Measurements from ENCODE around the gene RHBDL1. TPM values are rescaled to one million over a fixed set of nuclear protein-coding genes. Genes with fewer than 3 reads are reported as not detected.

Gene RHBDL1
- total and polyA plus RNA-seq, 9 of the 15 experiments (the other 6 are each of a cell fraction or from before 2014, with no cell fraction given) = 0.03 to 5.6 (median 1.3) TPM; not detected in 1

DNA sequence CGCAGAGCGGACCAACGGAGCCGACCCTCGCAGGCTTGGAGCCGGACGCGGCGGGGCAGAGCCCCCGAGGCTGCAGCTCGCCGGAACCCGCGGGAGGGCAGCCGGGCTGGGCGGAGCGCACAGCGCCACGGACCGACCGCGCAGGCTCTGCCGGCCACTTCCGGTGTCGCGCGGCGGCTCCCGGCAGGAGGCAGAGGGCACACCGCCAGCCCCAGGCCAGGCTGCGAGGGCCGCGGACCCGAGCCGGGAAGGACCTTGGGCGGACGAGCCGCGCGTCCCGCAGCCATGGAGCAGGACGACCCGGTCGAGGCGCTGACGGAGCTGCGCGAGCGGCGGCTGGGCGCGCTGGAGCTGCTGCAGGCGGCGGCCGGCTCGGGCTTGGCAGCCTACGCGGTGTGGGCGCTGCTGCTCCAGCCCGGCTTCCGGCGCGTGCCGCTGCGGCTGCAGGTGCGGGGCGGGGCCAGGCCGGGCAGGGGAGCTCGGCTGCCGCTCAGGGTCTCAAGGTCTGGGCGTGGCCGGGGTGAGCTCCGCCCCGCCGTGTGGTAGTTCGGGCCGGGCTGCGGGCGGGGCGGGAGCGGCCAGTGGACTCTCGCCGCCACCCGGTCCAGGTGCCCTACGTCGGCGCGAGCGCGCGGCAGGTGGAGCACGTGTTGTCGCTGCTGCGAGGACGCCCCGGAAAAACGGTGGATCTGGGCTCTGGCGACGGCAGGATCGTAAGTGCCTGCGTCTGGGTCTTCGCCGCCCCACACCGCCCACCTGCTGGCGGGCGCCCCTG, 45.7 kb downstream of the RHBDL1 start, which contains the start of gene ANTKMT (continued):
- TF ChIP-seq HNRNPK (IDR thresholded peaks at IDR 0.05; ENCODE audit: low read depth, low read length, poor library complexity, severe bottlenecking) = no peak
- TF ChIP-seq, protein P1, sequence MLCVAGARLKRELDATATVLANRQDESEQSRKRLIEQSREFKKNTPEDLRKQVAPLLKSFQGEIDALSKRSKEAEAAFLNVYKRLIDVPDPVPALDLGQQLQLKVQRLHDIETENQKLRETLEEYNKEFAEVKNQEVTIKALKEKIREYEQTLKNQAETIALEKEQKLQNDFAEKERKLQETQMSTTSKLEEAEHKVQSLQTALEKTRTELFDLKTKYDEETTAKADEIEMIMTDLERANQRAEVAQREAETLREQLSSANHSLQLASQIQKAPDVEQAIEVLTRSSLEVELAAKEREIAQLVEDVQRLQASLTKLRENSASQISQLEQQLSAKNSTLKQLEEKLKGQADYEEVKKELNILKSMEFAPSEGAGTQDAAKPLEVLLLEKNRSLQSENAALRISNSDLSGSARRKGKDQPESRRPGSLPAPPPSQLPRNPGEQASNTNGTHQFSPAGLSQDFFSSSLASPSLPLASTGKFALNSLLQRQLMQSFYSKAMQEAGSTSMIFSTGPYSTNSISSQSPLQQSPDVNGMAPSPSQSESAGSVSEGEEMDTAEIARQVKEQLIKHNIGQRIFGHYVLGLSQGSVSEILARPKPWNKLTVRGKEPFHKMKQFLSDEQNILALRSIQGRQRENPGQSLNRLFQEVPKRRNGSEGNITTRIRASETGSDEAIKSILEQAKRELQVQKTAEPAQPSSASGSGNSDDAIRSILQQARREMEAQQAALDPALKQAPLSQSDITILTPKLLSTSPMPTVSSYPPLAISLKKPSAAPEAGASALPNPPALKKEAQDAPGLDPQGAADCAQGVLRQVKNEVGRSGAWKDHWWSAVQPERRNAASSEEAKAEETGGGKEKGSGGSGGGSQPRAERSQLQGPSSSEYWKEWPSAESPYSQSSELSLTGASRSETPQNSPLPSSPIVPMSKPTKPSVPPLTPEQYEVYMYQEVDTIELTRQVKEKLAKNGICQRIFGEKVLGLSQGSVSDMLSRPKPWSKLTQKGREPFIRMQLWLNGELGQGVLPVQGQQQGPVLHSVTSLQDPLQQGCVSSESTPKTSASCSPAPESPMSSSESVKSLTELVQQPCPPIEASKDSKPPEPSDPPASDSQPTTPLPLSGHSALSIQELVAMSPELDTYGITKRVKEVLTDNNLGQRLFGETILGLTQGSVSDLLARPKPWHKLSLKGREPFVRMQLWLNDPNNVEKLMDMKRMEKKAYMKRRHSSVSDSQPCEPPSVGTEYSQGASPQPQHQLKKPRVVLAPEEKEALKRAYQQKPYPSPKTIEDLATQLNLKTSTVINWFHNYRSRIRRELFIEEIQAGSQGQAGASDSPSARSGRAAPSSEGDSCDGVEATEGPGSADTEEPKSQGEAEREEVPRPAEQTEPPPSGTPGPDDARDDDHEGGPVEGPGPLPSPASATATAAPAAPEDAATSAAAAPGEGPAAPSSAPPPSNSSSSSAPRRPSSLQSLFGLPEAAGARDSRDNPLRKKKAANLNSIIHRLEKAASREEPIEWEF (CRISPR knock-in tag; IDR thresholded peaks at IDR 0.05) = no peak
- TF ChIP-seq, protein P2, sequence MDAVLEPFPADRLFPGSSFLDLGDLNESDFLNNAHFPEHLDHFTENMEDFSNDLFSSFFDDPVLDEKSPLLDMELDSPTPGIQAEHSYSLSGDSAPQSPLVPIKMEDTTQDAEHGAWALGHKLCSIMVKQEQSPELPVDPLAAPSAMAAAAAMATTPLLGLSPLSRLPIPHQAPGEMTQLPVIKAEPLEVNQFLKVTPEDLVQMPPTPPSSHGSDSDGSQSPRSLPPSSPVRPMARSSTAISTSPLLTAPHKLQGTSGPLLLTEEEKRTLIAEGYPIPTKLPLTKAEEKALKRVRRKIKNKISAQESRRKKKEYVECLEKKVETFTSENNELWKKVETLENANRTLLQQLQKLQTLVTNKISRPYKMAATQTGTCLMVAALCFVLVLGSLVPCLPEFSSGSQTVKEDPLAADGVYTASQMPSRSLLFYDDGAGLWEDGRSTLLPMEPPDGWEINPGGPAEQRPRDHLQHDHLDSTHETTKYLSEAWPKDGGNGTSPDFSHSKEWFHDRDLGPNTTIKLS (IDR thresholded peaks at IDR 0.05; ENCODE audit: borderline replicate concordance, low read depth) = peak; percentile 84
- TF ChIP-seq GABPA (tag; conservative IDR thresholded peaks at IDR 0.05; ENCODE audit: low read depth) = peak; percentile 99
- TF ChIP-seq WHSC1 (IDR thresholded peaks at IDR 0.05; ENCODE audit: low read length) = no peak
- TF ChIP-seq, protein P3, sequence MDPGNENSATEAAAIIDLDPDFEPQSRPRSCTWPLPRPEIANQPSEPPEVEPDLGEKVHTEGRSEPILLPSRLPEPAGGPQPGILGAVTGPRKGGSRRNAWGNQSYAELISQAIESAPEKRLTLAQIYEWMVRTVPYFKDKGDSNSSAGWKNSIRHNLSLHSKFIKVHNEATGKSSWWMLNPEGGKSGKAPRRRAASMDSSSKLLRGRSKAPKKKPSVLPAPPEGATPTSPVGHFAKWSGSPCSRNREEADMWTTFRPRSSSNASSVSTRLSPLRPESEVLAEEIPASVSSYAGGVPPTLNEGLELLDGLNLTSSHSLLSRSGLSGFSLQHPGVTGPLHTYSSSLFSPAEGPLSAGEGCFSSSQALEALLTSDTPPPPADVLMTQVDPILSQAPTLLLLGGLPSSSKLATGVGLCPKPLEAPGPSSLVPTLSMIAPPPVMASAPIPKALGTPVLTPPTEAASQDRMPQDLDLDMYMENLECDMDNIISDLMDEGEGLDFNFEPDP (CRISPR knock-in tag; IDR thresholded peaks at IDR 0.05) = no peak
- TF ChIP-seq, protein P4, sequence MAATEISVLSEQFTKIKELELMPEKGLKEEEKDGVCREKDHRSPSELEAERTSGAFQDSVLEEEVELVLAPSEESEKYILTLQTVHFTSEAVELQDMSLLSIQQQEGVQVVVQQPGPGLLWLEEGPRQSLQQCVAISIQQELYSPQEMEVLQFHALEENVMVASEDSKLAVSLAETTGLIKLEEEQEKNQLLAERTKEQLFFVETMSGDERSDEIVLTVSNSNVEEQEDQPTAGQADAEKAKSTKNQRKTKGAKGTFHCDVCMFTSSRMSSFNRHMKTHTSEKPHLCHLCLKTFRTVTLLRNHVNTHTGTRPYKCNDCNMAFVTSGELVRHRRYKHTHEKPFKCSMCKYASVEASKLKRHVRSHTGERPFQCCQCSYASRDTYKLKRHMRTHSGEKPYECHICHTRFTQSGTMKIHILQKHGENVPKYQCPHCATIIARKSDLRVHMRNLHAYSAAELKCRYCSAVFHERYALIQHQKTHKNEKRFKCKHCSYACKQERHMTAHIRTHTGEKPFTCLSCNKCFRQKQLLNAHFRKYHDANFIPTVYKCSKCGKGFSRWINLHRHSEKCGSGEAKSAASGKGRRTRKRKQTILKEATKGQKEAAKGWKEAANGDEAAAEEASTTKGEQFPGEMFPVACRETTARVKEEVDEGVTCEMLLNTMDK (IDR thresholded peaks at IDR 0.05; ENCODE audit: borderline replicate concordance, insufficient read depth, low read depth, low read length, poor library complexity, severe bottlenecking) = peak; percentile 69
- no peak for TF ChIP-seq POU5F1 (IDR thresholded peaks at IDR 0.05; ENCODE audit: borderline replicate concordance, low read depth, low read length, partially characterized antibody)
- TF ChIP-seq ZC3H11A (IDR thresholded peaks at IDR 0.05; ENCODE audit: low read depth, low read length) = no peak
- TF ChIP-seq RBM34 (IDR thresholded peaks at IDR 0.05; ENCODE audit: borderline replicate concordance, insufficient read depth, low read length) = no peak
- no peak for TF ChIP-seq BRD4 (IDR thresholded peaks at IDR 0.05)
- TF ChIP-seq RB1 (IDR thresholded peaks at IDR 0.05; ENCODE audit: low read depth) = peak; percentile 85
- 0 out of 4 replicates have a peak, but pooled peaks of 1 of the 2 experiments have one; percentile 15 for TF ChIP-seq KDM4B (IDR thresholded peaks at IDR 0.05; ENCODE audit: borderline replicate concordance in 2 of 2, low read depth in 1 of 2)
- no peak for TF ChIP-seq BMI1 (IDR thresholded peaks at IDR 0.05; ENCODE audit: low read length)
- no peak for TF ChIP-seq TCF7 (IDR thresholded peaks at IDR 0.05; ENCODE audit: borderline replicate concordance)
- no peak for TF ChIP-seq NR2C1 (IDR thresholded peaks at IDR 0.05)
- TF ChIP-seq NR2C1 (tag; IDR thresholded peaks at IDR 0.05) = no peak

All from K562 (cell line).